ENCODE data around the gene UBXN4. TPM values are rescaled to one million over a fixed set of nuclear protein-coding genes. Genes with fewer than 3 reads are reported as not detected.
"Not testable (repeated sequence)": the region's sequence is repeated elsewhere in the genome, so short reads cannot be mapped to it uniquely, and the experiment has no call there.

Gene UBXN4, protein sequence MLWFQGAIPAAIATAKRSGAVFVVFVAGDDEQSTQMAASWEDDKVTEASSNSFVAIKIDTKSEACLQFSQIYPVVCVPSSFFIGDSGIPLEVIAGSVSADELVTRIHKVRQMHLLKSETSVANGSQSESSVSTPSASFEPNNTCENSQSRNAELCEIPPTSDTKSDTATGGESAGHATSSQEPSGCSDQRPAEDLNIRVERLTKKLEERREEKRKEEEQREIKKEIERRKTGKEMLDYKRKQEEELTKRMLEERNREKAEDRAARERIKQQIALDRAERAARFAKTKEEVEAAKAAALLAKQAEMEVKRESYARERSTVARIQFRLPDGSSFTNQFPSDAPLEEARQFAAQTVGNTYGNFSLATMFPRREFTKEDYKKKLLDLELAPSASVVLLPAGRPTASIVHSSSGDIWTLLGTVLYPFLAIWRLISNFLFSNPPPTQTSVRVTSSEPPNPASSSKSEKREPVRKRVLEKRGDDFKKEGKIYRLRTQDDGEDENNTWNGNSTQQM
- total RNA-seq: 66.7 and 96.3 TPM in 2 replicates

DNA sequence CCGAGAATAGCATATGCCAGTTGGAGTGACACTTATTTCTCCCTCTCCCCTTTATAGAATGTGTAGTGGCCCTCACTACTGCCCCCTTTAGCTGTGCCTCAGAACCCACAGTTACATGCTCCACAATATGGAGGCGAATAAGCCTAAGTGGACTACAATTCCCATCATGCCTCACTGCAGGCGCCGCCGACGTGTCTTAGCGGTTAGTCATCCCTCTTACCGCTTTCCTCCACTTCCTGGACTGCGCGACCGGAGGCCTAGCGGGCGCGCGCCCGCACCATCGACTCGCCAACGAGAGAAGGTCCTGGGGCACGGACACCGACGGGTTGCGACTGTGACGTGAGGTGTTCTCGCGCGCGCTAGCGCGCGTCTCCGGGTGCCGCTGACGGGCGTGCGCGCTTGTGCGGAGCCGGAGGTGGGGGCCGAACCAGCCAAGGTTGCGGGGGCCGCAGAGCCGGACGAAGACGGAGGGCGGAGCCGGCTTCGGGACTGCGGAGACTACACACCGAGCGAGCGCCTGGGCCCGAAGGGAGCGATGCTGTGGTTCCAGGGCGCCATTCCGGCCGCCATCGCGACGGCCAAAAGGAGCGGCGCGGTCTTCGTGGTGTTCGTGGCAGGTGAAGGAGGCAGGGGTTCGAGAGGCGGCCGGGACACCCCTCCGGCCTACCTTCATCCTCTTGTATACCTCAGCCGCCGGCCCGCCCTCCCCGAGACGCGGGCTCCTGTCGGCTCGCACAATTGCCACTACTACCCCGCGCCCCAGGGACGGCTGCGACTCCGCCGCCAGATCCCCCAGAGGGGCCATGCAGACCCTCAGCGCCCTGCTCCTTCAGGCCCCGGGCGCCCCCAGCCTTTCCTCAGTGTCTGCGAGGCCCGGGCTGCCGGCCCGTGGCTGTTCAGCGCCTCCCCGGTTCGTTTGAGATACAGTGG is at the start of gene UBXN4:
TSS of gene UBXN4 (plus strand) at position 461 of the 930 bp plus-strand sequence. CDS start at position 536, 75 bp downstream.
- TF ChIP-seq, protein P1, sequence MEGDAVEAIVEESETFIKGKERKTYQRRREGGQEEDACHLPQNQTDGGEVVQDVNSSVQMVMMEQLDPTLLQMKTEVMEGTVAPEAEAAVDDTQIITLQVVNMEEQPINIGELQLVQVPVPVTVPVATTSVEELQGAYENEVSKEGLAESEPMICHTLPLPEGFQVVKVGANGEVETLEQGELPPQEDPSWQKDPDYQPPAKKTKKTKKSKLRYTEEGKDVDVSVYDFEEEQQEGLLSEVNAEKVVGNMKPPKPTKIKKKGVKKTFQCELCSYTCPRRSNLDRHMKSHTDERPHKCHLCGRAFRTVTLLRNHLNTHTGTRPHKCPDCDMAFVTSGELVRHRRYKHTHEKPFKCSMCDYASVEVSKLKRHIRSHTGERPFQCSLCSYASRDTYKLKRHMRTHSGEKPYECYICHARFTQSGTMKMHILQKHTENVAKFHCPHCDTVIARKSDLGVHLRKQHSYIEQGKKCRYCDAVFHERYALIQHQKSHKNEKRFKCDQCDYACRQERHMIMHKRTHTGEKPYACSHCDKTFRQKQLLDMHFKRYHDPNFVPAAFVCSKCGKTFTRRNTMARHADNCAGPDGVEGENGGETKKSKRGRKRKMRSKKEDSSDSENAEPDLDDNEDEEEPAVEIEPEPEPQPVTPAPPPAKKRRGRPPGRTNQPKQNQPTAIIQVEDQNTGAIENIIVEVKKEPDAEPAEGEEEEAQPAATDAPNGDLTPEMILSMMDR (IDR thresholded peaks at IDR 0.05; ENCODE audit: insufficient read depth, low read depth, low read length): peak; percentile 38
- H3K4me3 ChIP-seq (ENCODE audit: low read depth, low read length): peak within 1 kb of the TSS; percentile 87
- peak; percentile 99 for DNase-seq (ENCODE audit: low read depth)

DNA sequence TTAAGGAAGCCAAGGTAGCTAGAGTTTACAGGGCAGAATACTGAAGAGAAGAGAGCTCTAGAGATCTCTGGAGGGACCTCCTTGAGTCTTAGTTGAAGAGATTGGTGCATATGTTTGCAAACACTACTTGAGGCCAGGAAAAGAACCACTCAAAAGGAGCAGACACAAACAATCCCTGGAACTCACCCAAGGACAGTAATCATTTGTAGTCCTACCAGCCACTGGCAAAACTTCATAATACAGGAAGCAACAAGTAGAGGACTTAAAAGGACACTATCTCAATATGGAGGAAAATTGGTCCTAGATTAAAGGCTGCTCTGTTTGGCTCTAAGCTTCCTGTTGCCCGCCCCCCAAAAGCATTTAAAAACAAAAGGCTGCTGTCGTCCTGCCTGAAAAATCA is 46.9 kb upstream of the UBXN4 start:
- H3K4me3 ChIP-seq (ENCODE audit: low read depth, low read length): no peak overlapping the region
- DNase-seq (ENCODE audit: low read depth): no peak
- TF ChIP-seq, protein P1 (IDR thresholded peaks at IDR 0.05; ENCODE audit: insufficient read depth, low read depth, low read length): no peak

DNA sequence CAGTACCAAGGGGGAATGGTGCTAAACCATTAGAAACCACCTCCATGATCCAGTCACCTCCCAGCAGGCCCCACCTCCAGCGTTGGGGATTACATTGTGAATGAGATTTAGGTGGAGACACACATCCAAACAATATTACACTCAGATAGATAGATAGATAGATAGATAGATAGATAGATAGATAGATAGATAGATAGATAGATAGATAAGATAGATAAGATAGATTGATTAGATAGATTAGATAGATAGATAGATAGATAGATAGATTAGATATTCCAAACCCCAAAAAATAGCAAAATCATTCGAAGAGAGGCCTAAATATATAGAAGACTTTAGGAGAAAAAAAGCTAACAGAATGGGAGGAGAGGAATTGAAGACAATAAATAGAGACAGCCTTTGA is 42.8 kb upstream of the UBXN4 start:
- no peak overlapping the region for H3K4me3 ChIP-seq (ENCODE audit: low read depth, low read length)
- TF ChIP-seq, protein P1 (IDR thresholded peaks at IDR 0.05; ENCODE audit: insufficient read depth, low read depth, low read length): no peak
- DNase-seq (ENCODE audit: low read depth): no peak

DNA sequence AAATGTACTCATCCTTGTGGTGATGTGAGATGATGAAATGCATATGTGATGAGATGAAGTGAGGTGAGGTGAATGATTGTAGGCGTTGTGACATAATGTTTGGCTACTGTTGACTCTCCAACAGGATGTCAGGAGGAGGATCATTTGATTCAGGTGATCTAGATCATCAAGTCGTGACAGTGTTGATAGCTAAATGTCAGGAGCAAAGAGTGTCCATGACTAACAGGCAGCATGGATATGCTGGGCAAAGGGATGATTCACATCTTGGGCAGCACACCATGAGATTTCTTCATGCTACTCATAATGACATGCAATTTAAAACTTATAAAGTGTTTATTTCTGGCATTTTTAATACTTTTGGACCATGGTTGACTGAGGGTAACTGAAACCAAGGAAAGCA is 40.2 kb upstream of the UBXN4 start:
- TF ChIP-seq, protein P1 (IDR thresholded peaks at IDR 0.05; ENCODE audit: insufficient read depth, low read depth, low read length): no peak

DNA sequence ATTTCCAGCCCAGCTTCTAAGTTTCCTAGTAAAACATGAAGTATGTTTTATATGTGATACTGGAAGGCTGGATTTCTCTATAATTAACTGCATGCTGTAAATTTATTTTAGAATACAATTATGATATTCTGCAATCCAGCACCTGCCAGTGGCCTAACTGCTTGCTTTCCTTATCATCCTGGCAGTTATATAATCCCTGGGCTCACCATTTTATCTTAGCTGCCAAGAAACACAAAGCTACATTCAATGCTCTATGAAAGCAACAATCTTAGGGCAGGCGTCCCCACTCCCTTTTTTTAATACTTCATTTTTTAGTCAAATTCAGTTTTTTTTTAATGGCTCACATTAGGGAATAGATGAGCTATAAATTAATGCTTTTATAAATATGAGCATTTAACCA is 38.4 kb upstream of the UBXN4 start:
- DNase-seq (ENCODE audit: low read depth): no peak
- TF ChIP-seq, protein P1 (IDR thresholded peaks at IDR 0.05; ENCODE audit: insufficient read depth, low read depth, low read length): no peak
- no peak overlapping the region for H3K4me3 ChIP-seq (ENCODE audit: low read depth, low read length)

More for the DNA sequence above, 40.2 kb upstream of the UBXN4 start:
- no peak overlapping the region for H3K4me3 ChIP-seq (ENCODE audit: low read depth, low read length)
- peak; percentile 14 for DNase-seq (ENCODE audit: low read depth)

DNA sequence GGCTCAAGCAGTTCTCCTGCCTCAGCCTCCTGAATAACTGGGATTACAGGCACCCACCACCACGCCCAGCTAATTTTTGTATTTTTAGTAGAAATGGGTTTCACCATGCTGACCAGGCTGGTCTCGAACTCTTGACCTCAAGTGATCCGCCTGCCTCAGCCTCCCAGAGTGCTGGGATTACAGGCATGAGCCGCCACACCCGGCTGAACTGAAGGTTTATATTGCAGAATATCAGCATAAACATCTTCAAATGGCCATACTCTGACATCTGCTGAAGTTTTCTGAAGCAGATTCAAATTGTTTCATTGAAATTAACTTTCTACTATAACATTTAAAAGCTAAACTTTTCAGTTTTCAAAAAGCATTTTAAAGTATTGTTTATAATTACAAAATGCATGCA is 37.6 kb upstream of the UBXN4 start:
- not testable (repeated sequence) for H3K4me3 ChIP-seq (ENCODE audit: low read depth, low read length); DNase-seq (ENCODE audit: low read depth)

DNA sequence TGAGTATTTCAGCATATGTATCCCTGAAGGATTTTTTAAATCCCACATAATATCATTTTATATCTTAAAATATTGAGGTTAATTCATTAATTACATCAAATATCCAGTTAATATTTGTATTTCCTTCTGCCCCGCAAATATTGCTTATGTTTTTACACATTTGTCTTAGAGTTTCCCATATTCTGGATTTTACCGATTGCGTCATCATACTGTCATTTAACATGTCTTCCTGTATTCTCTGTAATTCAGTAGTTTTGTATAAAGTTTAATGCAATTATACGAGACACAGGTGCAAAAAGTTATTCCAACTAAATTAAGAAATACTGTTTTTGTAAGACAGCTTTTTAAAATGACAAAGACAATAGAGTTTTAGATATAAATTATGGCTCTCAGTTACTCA is 33.5 kb upstream of the UBXN4 start:
- no peak overlapping the region for H3K4me3 ChIP-seq (ENCODE audit: low read depth, low read length)
- no peak for DNase-seq (ENCODE audit: low read depth)
- TF ChIP-seq, protein P1 (IDR thresholded peaks at IDR 0.05; ENCODE audit: insufficient read depth, low read depth, low read length): no peak
